Measurements from ENCODE around the gene ITPR2. TPM values are rescaled to one million over a fixed set of nuclear protein-coding genes. Genes with fewer than 3 reads are reported as not detected.
"Not testable (repeated sequence)": the region's sequence is repeated elsewhere in the genome, so short reads cannot be mapped to it uniquely, and the experiment has no call there.

Gene ITPR2
- total RNA-seq, 1 donor from 2014 or later = 71.7 TPM

- intact Hi-C loops (cut with DNase I) = no loop called here
- no peak for ATAC-seq
- no peak for DNase-seq (ENCODE audit: low spot score)
Observed at GRCh38 chr12:26744697-26745440, 88.1 kb downstream of the ITPR2 start.

DNA sequence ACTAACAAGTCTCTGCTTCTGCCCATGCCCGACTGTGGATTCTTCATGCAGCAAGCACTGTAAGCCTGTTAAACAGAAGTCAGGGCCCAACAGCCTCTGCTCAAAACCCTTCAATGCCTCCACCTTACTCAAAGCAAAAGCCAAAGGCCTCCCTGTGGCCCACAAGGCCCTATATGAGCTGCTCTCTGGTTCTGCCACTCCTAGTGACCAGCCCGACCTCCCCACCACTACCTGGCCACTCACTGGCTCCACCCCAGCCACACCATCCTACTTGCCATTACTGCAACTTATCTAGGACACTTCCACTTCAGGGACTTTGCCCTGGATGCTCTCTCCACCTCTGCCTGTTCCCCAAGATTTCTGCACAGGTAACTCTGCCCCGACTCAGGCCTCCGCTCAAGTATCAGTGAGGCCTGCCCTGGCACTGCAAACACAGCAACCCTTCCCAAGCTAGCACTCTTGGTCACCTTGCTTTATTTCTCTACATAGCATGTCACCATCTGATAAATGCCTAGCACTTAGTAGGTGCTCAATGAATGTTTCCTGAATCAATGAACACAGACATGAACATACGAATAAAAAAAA lies 88.9 kb downstream of the ITPR2 start:
- no peak for DNase-seq (ENCODE audit: low spot score)
- intact Hi-C loops (cut with DNase I) = no loop called here
- no peak for ATAC-seq

DNA sequence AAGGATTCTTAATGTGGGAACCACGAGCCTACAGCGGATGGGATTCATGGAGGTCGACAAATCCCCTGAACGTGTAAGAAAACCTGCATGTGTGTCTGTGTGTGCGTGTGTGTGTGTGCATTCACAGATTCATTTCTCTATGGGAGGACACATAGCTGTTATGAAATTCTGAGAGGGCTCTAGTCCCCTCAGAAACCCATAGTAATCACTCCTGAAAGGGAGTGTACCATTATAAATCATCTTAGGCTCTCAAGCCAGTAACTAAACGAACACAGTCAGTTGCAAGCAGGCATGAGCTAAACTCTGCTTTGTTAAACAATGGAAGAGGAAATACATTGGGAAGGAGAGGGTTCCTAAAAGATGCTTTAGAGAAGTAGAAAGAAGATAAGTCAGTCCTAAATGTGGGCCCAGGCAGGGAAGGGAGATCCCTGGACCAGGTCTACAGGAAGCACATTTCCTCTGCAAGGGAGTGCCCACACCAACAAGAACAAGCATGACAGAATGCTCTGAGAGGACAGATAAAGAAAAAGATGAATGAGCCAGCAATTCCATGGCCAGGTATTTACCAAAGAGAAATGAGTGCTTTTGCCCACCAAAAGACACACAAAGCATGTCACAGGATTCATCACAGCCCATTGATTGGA lies 91.3 kb downstream of the ITPR2 start:
- ATAC-seq (no peak), DNase-seq (ENCODE audit: low spot score) (no peak)
- intact Hi-C loops (cut with DNase I) = no loop called here

GRCh38 chr12:26740991-26741390 lies 92.0 kb downstream of the ITPR2 start:
- DNase-seq (ENCODE audit: low spot score) = no peak
- ATAC-seq = no peak
- intact Hi-C loops (cut with DNase I) = no loop called here

DNA sequence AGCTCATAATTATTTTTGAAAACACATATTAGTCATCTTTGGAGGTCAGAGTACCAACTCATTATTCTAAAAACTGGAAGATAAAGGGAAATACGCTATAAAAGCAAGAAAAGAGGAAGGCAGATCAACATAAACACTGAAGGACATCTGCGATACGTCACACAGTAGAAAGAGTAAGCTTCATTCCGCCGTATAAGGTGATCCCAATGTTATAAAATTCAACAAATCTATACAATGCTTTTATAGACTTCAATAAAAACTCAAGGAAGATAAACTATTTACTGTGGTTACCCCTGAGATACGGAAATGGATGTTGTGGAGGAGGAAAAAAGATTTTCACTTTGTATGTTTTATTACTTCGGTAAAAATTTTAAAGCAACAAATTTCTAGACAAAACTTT lies 92.6 kb downstream of the ITPR2 start:
- no peak for DNase-seq (ENCODE audit: low spot score)
- intact Hi-C loops (cut with DNase I) = no loop called here
- no peak for ATAC-seq

DNA sequence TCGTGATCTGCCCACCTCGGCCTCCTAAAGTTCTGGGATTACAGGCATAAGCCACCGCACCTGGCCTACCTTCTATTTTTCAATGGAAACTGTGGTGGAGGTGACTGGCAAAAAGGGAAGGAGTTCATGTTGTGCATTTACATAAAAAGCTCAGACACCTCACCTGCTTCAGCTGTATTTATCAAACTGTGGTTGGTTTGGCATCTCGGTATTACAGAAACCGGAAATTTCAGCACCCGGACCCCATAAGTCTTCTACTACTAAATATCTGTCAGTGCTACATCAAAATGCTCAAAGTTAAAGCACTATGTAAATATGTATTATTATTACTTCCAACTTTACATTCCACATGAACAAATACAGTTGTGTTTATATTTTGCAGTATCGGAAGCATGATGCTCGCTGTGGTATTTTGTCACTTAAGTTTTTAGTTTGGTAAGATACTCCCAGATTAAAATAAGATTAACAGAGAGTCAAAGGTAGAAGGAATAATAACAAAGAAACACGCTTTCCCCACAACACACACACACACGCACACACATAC lies 95.4 kb downstream of the ITPR2 start:
- intact Hi-C loops (cut with DNase I) = no loop called here
- ATAC-seq (no peak), DNase-seq (ENCODE audit: low spot score) (no peak)

DNA sequence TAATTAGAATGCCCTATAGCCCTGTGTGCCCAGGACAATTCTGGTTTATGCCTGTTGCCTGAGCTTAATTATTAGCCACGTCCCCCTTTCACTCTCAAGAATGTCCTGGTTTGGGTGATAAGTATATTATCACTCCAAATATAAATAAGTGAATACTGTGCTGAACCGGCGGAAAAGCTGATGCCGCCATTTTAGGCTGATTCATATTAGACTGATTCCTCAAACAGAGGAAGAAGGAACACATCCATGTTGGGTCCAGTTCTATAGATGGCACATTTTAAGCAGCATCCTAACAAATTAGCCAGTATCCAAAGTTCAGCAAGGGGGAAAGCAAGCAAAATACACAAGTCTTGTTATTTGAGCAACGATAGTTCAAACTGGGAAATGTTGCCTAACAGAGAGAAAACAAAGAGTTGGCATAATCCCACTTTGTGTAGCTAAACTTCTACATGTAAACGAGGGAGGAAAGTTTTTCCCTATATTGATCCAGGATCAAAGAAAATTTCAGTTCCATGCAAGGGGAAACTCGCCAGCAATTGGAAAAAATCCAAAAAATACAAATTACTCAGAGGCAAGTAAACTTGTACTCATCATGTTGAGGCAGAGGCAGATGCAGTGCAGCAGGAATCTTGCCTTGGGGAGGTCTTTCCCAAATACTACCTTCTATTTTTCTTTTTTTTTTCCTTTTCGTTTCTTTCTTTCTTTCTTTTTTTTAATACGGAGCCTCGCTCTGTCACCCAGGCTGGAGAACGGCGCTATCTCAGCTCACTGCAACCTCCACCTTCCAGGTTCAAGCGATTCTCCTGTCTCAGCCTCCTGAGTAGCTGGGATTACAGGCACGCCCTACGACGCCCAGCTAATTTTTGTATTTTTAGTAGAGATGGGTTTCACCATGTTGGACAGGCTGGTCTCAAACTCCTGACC lies 96.2 kb downstream of the ITPR2 start:
- DNase-seq (ENCODE audit: low spot score) (no peak), ATAC-seq (no peak)
- intact Hi-C loops (cut with DNase I) = no loop called here

DNA sequence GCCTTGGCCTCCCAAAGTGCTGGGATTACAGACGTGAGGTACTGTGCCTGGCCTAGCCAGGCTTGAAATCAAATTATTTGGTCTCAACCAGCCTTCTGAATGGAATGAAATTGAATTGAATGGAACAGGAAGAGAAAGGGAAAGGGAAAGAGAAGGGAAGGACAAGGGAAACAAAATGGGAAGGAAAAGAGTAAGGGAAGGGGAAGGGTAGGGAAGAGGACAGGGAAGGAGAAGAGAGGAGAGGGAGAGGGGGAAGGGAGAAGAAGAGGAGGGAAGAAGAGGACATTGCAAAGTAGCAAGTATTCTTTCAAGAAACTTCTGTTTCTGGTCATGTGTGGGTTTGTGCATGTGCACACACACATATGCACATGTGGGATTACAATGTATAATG lies 97.8 kb downstream of the ITPR2 start:
- ATAC-seq = no peak
- DNase-seq (ENCODE audit: low spot score) = no peak
- intact Hi-C loops (cut with DNase I) = no loop called here

DNA sequence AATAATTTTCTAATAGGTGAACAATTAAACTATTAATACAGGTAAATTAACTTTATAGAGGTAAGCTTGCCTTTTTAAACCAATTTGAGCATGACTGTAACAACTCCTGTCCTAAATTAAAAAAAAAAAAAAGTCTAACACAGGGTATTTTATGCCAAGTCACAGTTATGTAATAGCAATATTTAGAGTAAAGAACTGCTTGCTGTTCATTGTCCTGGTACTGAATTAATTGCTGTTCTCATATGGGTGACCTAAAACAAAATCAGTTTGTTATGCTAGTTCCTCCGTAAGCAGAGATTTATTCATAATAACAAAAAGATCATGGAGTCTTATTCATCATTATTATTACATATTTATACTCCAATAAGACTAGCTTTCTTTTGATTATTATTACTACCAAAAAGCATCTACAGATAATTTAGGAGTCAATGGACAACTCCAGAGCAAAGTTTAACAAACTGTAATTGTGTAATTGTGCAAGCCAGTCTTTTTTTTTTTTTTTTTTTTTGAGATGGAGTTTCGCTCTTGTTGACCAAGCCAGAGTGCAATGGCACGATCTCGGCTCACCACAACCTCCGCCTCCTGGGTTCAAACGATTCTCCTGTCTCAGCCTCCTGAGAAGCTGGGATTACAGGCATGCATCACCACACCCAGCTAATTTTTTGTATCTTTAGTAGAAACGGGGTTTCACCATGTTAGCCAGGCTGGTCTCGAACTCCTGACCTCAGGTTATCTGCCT lies 98.3 kb downstream of the ITPR2 start:
- ATAC-seq (no peak), DNase-seq (ENCODE audit: low spot score) (no peak)
- intact Hi-C loops (cut with DNase I) = no loop called here

GRCh38 chr12:26732005-26732908 lies 100.7 kb downstream of the ITPR2 start:
- intact Hi-C loops (cut with DNase I) = no loop called here
- no peak for DNase-seq (ENCODE audit: low spot score)
- no peak for ATAC-seq

- intact Hi-C loops (cut with DNase I) = no loop called here
- no peak for ATAC-seq
- no peak for DNase-seq (ENCODE audit: low spot score)
Observed at GRCh38 chr12:26730481-26731350, 102.3 kb downstream of the ITPR2 start.

DNA sequence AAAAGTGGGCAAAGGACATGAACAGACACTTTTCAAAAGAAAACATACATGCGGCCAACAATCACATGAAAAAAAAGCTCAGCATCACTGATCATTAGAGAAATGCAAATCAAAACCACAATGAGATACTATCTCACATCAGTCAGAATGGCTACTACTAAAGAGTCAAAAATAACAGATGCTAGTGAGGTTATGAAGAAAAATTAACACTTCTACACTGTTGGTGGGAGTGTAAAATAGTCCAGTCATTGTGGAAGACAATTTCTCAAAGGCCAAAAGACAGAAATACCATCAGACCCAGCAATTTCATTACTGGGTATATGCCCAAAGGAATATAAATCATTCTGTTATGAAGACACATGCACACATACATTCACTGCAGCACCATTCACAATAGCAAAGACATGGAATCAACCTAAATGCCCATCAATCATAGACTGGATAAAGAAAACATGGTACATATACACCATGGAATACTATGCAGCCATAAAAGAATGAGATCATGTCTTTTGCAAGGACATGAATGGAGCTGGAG lies 103.8 kb downstream of the ITPR2 start:
- intact Hi-C loops (cut with DNase I); DNase-seq (ENCODE audit: low spot score); ATAC-seq: not testable (repeated sequence)

DNA sequence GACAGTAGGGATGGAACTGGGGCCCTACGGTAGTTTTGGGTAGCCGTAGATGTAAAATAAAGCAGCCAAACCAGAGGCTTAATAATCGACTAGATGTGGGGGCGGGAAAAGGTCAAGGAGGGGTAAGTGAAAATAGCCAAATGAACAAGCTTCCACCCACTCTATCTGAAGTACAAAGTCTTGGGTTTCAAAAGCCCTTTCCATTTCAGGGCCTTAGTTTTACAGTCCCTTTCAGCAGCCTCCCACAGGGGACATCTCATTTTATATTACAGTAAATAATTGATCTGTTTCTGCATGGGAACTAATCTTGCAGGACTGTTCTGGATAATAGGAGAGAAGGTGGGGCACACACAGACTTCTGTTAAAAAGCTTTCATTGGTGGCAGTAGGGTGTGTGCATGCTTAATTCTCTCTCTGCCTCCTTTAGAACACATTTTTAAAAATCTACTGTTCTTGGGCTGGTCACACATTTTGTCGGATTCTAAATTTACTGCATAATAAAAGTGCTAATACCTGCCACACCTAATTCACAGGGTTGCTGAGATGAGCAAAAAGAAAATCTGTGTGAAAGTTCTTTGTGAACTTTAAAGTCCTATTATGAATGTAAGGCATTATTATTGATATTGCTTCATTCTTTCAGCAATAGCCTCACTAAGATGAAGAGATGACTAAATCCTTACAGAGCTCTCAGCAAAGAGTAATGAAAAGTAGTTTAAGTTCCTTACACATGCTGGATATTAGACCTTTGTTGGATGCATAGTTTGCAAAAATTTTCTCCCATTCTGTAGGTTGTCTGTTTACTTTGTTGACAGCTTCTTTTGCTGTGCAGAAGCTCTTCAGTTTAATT lies 104.6 kb downstream of the ITPR2 start:
- no peak for DNase-seq (ENCODE audit: low spot score)
- intact Hi-C loops (cut with DNase I) = no loop called here

GRCh38 chr12:26727482-26728204 lies 105.4 kb downstream of the ITPR2 start:
- DNase-seq (ENCODE audit: low spot score) (no peak), ATAC-seq (no peak)
- intact Hi-C loops (cut with DNase I) = no loop called here

More for the DNA sequence above, 104.6 kb downstream of the ITPR2 start:
- no peak for ATAC-seq

DNA sequence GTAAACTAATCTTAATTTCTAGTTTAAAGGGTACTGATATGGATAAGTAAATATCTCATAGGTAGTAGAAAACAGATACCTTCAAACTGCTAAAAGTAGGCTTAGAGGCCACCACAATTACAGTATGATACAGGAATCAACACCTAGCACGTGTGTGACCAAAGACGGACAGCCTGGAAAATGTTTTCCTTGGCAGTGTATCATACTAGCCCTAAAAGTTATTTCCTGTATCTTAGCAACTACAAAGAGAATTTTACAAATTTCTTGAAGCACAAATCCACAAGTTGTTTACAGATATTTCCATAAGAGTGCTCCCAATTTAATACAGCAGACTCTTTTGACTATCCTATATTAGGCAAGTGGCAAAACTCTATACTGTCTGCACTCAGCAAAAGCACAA lies 106.0 kb downstream of the ITPR2 start:
- ATAC-seq (no peak), DNase-seq (ENCODE audit: low spot score) (no peak)
- intact Hi-C loops (cut with DNase I) = no loop called here

Measured in sciatic nerve (tissue), 2 donors.